Upper lobe of left lung (tissue), 6 donors: ENCODE data around the gene RGS14. TPM values are rescaled to one million over a fixed set of nuclear protein-coding genes. Genes with fewer than 3 reads are reported as not detected.

ENCODE experiments used
- ATAC-seq, 2 donors: fragments of 200-7000 bp; cut with Tn5 transposase; one replicate each; pipeline ENCODE4 v1.9.1; 2022; ENCODE audit warnings: mild to moderate bottlenecking in 2 of 2, moderate library complexity in 2 of 2; ENCODE audit not compliant: low FRiP score in 2 of 2
- DNase-seq, 2 donors: peaks; one replicate each; pipeline ENCODE4 v3.0.0-alpha.2; 2019 to 2020
- H3K27ac ChIP-seq, 4 donors: fragments of 200-600 bp; sonication (generic); one replicate each; pipeline ENCODE4 v1.5.1; 2016 to 2019
- H3K27me3 ChIP-seq, 4 donors: fragments of 200-600 bp; sonication (generic); one replicate each; pipeline ENCODE4 v1.5.1; 2017 to 2019
- H3K36me3 ChIP-seq, 4 donors: fragments of 200-600 bp; sonication (generic); one replicate each; pipeline ENCODE4 v1.5.1; 2016 to 2019
- H3K4me1 ChIP-seq, 4 donors: fragments of 200-600 bp; sonication (generic); one replicate each; pipeline ENCODE4 v1.5.1; 2018 to 2019
- H3K4me3 ChIP-seq, 4 donors: fragments of 200-600 bp; sonication (generic); one replicate each; pipeline ENCODE4 v1.5.1; 2017 to 2019; ENCODE audit warnings: mild to moderate bottlenecking in 2 of 4, moderate library complexity in 1 of 4
- H3K9me3 ChIP-seq, 4 donors: fragments of 200-600 bp; sonication (generic); one replicate each; pipeline ENCODE4 v1.5.1; 2018 to 2019
- CTCF ChIP-seq, 6 experiments: fragments of 450-650 bp in 4 of 6; fragments of 200-600 bp in 2 of 6; sonication (generic) in 2 of 6; IDR thresholded peaks; one replicate each; pipeline ENCODE4 v1.5.1; 2016 to 2019; ENCODE audit warnings: antibody characterized with exemption in 6 of 6
- EP300 ChIP-seq, 4 donors: sonication (generic); formaldehyde crosslinking; IDR thresholded peaks; one replicate each; pipeline ENCODE4 v1.5.1; 2017; ENCODE audit warnings: antibody characterized with exemption in 4 of 4, control low read depth in 2 of 4
- POLR2A ChIP-seq, 4 donors: fragments of 450-650 bp; IDR thresholded peaks; one replicate each; pipeline ENCODE4 v1.5.1; 2016 to 2017; ENCODE audit warnings: antibody characterized with exemption in 4 of 4, mild to moderate bottlenecking in 2 of 4
- POLR2AphosphoS5 ChIP-seq, 2 donors: sonication (generic); formaldehyde crosslinking; IDR thresholded peaks; one replicate each; pipeline ENCODE4 v1.5.1; 2017; ENCODE audit warnings: antibody characterized with exemption in 2 of 2
- WGBS, 2 donors: methylation state at CpG; one replicate each; pipeline ENCODE4 v1.1.5; 2017 to 2018; 5-methylcytosine and 5-hydroxymethylcytosine counted together
- total RNA-seq, 6 donors: library from RNA; depleted of rRNA in 4 of 6; stranded (reverse); fragments of >200 nt in 4 of 6; gene quantifications; one replicate each; pipeline versions ENCODE4 v1.1.0 to v1.2.1, GENCODE V29; 2016 to 2021
- donor health status: DM: no; HTN: no; CAD: no; lungs with moderate emphysema.
- donor health status: DM: no; HTN: yes; CAD: no; lungs with severe emphysema.

Gene RGS14
- total RNA-seq, 6 donors from 2014 or later, result 11.9 to 39.1 (median 26.6) TPM

GRCh38 chr5:177377851-177378776, 20.4 kb downstream of the RGS14 start:
- Histone ChIP-seq H3K4me3 (no peak overlapping the region), H3K36me3 (no peaks in the 10 kb centered on the region), H3K9me3 (no peaks in the 10 kb centered on the region), H3K4me1 (peaks cover 0 to 1% (median 0%) of the 10 kb centered on the region in 4 donors), H3K27me3 (no peaks in the 10 kb centered on the region), H3K27ac (no peak overlapping the region)
- DNase-seq, result no peak
- WGBS, 2 donors, result 83 to 87% methylated on average over 6 to 8 of the region's 8 CpGs
- TF ChIP-seq EP300 (IDR thresholded peaks at IDR 0.05) (no peak), CTCF (IDR thresholded peaks at IDR 0.05) (no peak), POLR2A (IDR thresholded peaks at IDR 0.05) (no peak), POLR2AphosphoS5 (IDR thresholded peaks at IDR 0.05) (no peak)
- no peak for ATAC-seq

DNA sequence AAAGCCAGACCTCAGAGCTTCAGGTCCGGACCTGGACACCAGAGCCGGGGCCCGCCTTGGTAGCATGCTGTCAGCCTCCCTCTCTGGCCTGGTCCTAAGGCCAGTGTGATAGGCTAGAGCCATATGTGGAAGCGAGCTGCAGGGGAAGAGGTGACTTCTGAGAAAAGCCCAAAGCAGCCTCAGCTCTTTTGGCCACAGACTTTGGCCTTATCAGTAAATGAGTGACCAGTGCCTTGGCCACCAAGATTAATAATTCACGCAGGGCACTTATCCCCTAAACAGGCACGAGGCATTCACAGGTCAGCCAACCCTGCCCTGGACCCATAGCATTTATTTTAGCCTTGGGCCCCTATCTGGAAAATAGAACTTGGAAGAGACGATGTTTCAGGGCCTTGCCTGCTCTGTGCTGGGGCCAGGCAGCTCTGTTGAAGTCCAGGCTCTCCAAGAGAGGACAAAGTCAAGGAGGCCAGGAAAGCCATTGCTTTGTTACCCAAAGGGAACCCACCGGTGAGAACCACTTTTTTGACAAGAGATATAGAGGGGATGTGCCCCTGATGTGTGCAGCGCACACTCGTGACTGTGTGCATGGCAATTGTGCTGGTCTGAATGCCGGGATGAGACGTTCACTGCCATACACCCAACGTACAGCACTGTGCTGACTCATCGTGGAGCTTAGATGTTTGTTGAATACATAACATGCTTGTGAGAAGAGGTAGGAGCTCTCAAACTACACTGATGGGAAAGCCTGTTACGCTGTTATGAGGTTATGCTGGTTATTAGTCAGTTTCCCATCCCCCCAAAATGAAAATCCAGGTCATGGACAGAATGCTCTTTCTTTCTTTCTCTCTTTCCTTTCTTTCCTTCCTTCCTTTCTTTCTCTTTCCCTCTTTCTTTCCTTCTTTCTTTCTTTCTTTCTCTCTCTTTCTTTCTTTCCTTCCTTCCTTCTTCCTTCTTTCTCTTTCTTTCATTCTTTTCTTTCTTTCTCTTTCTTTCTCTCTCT, 21.5 kb downstream of the RGS14 start:
- DNase-seq (no peak), ATAC-seq (no peak)
- no peak overlapping the region for H3K27ac ChIP-seq
- 67 to 72% methylated on average over 10 to 15 of the region's 15 CpGs for WGBS, 2 donors
- H3K9me3 ChIP-seq, result no peaks in the 10 kb centered on the region
- H3K27me3 ChIP-seq, result no peaks in the 10 kb centered on the region
- TF ChIP-seq POLR2A (IDR thresholded peaks at IDR 0.05), result no peak
- no peak for TF ChIP-seq POLR2AphosphoS5 (IDR thresholded peaks at IDR 0.05)
- no peak for TF ChIP-seq EP300 (IDR thresholded peaks at IDR 0.05)
- no peak for TF ChIP-seq CTCF (IDR thresholded peaks at IDR 0.05)
- no peaks in the 10 kb centered on the region for H3K36me3 ChIP-seq
- no peak overlapping the region for H3K4me3 ChIP-seq
- no peaks in the 10 kb centered on the region for H3K4me1 ChIP-seq

GRCh38 chr5:177380805-177381126, 23.0 kb downstream of the RGS14 start:
- TF ChIP-seq POLR2AphosphoS5 (IDR thresholded peaks at IDR 0.05), result no peak
- TF ChIP-seq EP300 (IDR thresholded peaks at IDR 0.05), result no peak
- no peak for TF ChIP-seq CTCF (IDR thresholded peaks at IDR 0.05)
- TF ChIP-seq POLR2A (IDR thresholded peaks at IDR 0.05), result no peak
- ATAC-seq (no peak), DNase-seq (no peak)
- H3K27me3 ChIP-seq, result no peaks in the 10 kb centered on the region
- H3K36me3 ChIP-seq, result no peaks in the 10 kb centered on the region
- H3K4me1 ChIP-seq, result no peaks in the 10 kb centered on the region
- H3K4me3 ChIP-seq, result no peak overlapping the region
- 83 to 88% methylated on average over 6 of the region's 6 CpGs for WGBS, 2 donors
- no peak overlapping the region for H3K27ac ChIP-seq
- H3K9me3 ChIP-seq, result no peaks in the 10 kb centered on the region

- no peaks in the 10 kb centered on the region for H3K36me3 ChIP-seq
- TF ChIP-seq POLR2A (IDR thresholded peaks at IDR 0.05) (no peak), EP300 (IDR thresholded peaks at IDR 0.05) (no peak), POLR2AphosphoS5 (IDR thresholded peaks at IDR 0.05) (no peak)
- H3K4me3 ChIP-seq, result no peak overlapping the region
- no peaks in the 10 kb centered on the region for H3K4me1 ChIP-seq
- DNase-seq, result no peak
- ATAC-seq, result no peak
- H3K9me3 ChIP-seq, result no peaks in the 10 kb centered on the region
- H3K27ac ChIP-seq, result no peak overlapping the region
- no peaks in the 10 kb centered on the region for H3K27me3 ChIP-seq
- 36 to 43% methylated on average over 10 to 11 of the region's 11 CpGs for WGBS, 2 donors
These were observed 24.8 kb downstream of the RGS14 start for GRCh38 chr5:177382423-177383029.

DNA sequence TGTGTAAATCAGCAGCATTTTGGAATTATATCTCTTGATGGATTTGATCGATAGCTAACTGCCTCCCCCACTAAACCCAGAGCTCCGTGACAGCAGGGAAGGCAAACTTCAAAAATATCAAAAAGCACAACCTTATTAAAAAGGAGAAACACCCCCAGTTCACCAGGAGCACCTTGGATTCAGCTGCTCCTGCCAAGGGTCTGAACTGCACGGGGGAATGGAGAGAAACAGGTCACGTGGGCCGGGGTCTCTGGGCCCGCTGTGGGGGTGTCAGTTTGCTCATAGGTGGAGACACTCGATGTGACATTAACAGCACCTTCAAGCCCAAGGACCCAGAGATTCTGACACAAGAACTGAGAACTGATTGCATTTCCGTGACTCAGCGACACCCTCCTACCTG, 25.5 kb downstream of the RGS14 start:
- no peak for ATAC-seq
- Histone ChIP-seq H3K27ac (no peak overlapping the region), H3K4me3 (no peak overlapping the region), H3K27me3 (no peaks in the 10 kb centered on the region), H3K9me3 (no peaks in the 10 kb centered on the region), H3K36me3 (no peaks in the 10 kb centered on the region), H3K4me1 (no peaks in the 10 kb centered on the region)
- 87 to 93% methylated on average over 9 of the region's 9 CpGs for WGBS, 2 donors
- DNase-seq, result no peak
- TF ChIP-seq POLR2A (IDR thresholded peaks at IDR 0.05) (no peak), CTCF (IDR thresholded peaks at IDR 0.05) (no peak), POLR2AphosphoS5 (IDR thresholded peaks at IDR 0.05) (no peak), EP300 (IDR thresholded peaks at IDR 0.05) (no peak)
